BE2C (cell line): ENCODE measurements around the gene HLF.
A peak's percentile ranks its signal among the peaks of the same experiment; 100 is the strongest.

ENCODE experiments used
- DNase-seq: peaks from one replicate; pipeline ENCODE4 v3.0.0-alpha.2; 2020
- H3K27me3 ChIP-seq: fragments of 250-450 bp; sonication (Bioruptor Pico); 2 replicates; pipeline ENCODE4 v1.5.1; 2020; ENCODE audit warnings: mild to moderate bottlenecking
- H3K36me3 ChIP-seq: fragments of 250-450 bp; sonication (Bioruptor Pico); 2 replicates; pipeline ENCODE4 v1.5.1; 2020; ENCODE audit warnings: mild to moderate bottlenecking
- H3K4me1 ChIP-seq: fragments of 250-450 bp; sonication (Bioruptor Pico); 2 replicates; pipeline ENCODE4 v1.5.1; 2020
- H3K4me3 ChIP-seq: 2 replicates; pipeline ENCODE4 v1.5.1; 2011; ENCODE audit warnings: low read depth, low read length
- H3K9me3 ChIP-seq: fragments of 250-450 bp; sonication (Bioruptor Pico); 2 replicates; pipeline ENCODE4 v1.5.1; 2020
- TF ChIP-seq, protein P1 (sequence below): IDR thresholded peaks from 2 replicates; pipeline ENCODE4 v1.5.1; 2012; ENCODE audit warnings: mild to moderate bottlenecking, low read depth, low read length

HLF gene

DNA sequence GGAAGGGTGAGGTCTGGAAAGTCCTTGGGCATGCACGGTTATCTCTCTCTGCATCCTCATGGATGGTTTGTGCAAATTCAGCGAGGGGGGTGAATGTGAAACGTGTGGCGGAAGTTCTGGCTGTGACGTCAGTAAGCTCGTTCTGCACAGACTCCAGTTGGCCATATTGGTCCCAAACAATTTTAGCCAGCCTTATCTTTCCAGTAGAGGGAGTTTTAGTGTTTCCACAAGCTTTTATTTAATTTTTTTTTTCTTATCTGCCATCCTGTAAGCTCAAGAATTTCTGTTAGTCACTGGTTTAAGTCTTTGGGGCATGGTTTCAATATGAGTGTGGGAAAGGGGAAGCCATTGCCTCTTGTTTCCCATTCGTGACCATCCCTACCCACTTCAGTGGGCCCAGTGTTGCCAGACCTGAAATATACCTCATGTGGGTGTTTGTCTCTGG lies 39.0 kb downstream of the HLF start:
- Histone ChIP-seq H3K36me3 (no peaks in the 10 kb centered on the region), H3K9me3 (no peaks in the 10 kb centered on the region), H3K27me3 (no peaks in the 10 kb centered on the region), H3K4me3 (no peak overlapping the region), H3K4me1 (no peaks in the 10 kb centered on the region)
- peak; percentile 25 for DNase-seq
- TF ChIP-seq, protein P1, sequence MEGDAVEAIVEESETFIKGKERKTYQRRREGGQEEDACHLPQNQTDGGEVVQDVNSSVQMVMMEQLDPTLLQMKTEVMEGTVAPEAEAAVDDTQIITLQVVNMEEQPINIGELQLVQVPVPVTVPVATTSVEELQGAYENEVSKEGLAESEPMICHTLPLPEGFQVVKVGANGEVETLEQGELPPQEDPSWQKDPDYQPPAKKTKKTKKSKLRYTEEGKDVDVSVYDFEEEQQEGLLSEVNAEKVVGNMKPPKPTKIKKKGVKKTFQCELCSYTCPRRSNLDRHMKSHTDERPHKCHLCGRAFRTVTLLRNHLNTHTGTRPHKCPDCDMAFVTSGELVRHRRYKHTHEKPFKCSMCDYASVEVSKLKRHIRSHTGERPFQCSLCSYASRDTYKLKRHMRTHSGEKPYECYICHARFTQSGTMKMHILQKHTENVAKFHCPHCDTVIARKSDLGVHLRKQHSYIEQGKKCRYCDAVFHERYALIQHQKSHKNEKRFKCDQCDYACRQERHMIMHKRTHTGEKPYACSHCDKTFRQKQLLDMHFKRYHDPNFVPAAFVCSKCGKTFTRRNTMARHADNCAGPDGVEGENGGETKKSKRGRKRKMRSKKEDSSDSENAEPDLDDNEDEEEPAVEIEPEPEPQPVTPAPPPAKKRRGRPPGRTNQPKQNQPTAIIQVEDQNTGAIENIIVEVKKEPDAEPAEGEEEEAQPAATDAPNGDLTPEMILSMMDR = peak; percentile 14; the same call in 1 of the 2 replicates

GRCh38 chr17:55304171-55304859 lies 39.6 kb downstream of the HLF start:
- DNase-seq = no peak
- H3K4me3 ChIP-seq = no peak overlapping the region
- H3K27me3 ChIP-seq = no peaks in the 10 kb centered on the region
- no peaks in the 10 kb centered on the region for H3K9me3 ChIP-seq
- TF ChIP-seq, protein P1 = no peak
- no peaks in the 10 kb centered on the region for H3K4me1 ChIP-seq
- no peaks in the 10 kb centered on the region for H3K36me3 ChIP-seq

DNA sequence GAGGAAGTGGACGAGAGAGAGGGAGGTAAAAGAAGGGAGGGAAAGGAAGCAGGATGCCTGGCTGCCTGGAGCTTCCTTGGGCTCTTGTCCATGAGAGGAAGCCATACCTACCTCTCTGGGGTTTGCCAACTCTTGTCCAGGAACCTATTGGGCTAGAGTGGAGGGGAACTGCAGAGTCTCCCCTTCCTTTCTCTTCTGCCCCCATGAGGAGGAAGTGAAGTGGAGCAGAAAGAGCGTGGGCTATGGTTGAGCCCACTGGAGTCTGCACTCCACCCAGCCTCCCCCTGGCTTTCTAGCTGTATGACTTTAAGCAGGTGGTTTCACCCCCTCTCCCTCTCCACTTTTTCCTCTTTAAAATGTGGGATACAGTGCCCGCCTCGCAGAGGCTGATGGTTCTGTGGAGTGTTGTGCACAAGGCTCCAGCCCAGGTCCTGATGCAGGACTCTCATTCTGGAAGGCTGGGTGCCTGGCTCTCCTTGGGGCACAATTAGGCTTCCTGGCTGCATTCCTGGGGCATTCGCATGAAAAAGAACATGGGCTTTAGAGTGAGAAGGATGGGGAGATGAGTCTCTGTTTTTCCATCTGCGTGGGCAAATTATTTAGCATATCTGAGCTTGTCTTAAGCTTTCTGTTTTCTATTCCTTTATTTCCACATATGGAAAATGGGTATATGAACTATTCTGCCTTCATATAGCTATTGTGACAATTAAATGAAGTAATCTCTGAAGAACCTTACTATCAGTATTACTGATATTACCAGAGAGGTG lies 40.7 kb downstream of the HLF start:
- Histone ChIP-seq H3K27me3 (no peaks in the 10 kb centered on the region), H3K36me3 (no peaks in the 10 kb centered on the region), H3K4me1 (no peaks in the 10 kb centered on the region), H3K4me3 (no peak overlapping the region), H3K9me3 (no peaks in the 10 kb centered on the region)
- no peak for DNase-seq
- TF ChIP-seq, protein P1 = no peak

DNA sequence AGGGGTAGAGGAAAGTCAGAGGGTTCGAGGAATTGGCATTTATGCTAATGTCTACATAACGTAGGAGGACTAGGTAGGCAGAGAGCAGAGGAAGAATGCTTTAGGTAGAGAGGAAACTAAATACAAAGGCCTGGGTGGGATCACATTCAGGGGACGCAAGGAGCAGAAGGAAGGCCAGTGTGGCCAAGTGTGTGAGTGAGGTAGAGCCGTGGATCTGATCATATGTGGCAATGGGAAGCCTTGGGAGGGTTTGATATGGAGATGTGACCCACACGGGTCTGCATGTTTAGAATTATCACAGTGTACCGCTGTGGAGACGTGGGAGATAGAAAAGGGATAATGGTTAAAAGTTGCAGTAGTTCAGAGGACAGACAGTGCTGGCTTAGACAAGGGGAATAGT lies 43.1 kb downstream of the HLF start:
- Histone ChIP-seq H3K4me3 (no peak overlapping the region), H3K27me3 (no peaks in the 10 kb centered on the region), H3K4me1 (no peaks in the 10 kb centered on the region), H3K36me3 (no peaks in the 10 kb centered on the region), H3K9me3 (no peaks in the 10 kb centered on the region)
- DNase-seq = no peak
- TF ChIP-seq, protein P1 = no peak

DNA sequence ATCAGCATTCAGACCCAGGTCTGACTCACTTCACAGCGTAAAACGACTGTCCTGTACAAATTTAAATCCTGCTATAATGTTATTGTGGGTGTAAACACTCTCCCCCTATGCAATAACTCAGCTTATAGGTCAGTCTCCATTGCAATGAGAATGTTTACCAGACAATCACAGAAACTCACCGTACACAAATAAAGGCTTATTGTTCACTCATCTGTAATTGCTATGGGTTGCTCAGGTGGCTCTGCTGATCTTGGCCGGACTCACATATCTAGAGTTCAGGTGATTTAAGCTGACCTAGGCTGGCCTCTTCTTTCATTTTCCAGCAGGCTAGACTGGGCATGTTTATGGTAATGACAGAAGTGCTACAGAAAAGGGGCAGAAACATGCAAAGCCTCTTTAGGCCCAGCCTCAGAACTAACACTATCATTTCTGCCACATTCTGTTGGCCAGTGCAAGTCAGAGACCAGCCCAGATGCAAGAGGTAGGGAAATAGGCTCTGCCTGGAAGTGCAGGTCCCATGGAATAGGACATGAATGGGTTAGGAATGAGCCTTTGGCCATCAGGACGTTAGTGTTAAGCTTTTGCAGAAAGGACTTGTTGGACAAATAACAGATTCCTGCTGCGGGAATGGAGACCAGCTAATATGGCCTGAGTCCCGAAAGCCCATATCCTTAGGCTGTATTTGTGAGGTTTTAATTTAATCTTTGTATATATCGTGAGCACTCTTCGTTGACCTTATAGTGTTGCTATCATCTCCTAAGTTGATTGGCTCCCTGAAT lies 44.0 kb downstream of the HLF start:
- no peaks in the 10 kb centered on the region for H3K27me3 ChIP-seq
- no peak for DNase-seq
- H3K4me1 ChIP-seq = no peaks in the 10 kb centered on the region
- no peak overlapping the region for H3K4me3 ChIP-seq
- H3K36me3 ChIP-seq = no peaks in the 10 kb centered on the region
- H3K9me3 ChIP-seq = no peaks in the 10 kb centered on the region
- TF ChIP-seq, protein P1 = no peak
